Central memory CD4-positive, alpha-beta T cell (primary cell): ENCODE results near the gene MAP2K6.
A peak's percentile ranks its signal among the peaks of the same experiment; 100 is the strongest.

Source experiments
- DNase-seq: peaks from one replicate; pipeline ENCODE4 v3.0.0; 2022

MAP2K6 gene

GRCh38 chr17:69539781-69540319, 125.4 kb downstream of the MAP2K6 start:
- DNase-seq, result no peak

GRCh38 chr17:69540356-69540755, 125.9 kb downstream of the MAP2K6 start:
- DNase-seq, result no peak

- no peak for DNase-seq
These were observed 132.7 kb downstream of the MAP2K6 start for GRCh38 chr17:69547230-69547629.

- DNase-seq, result no peak
These were observed 133.4 kb downstream of the MAP2K6 start for GRCh38 chr17:69547947-69548346.

GRCh38 chr17:69551212-69552010, 136.9 kb downstream of the MAP2K6 start:
- DNase-seq, result no peak

GRCh38 chr17:69552986-69553667, 138.6 kb downstream of the MAP2K6 start:
- no peak for DNase-seq

GRCh38 chr17:69555056-69555455, 140.6 kb downstream of the MAP2K6 start:
- DNase-seq, result no peak

- DNase-seq, result no peak
These were observed 142.8 kb downstream of the MAP2K6 start for GRCh38 chr17:69557339-69557738.

- no peak for DNase-seq
These were observed 144.3 kb downstream of the MAP2K6 start for GRCh38 chr17:69558796-69559195.

- no peak for DNase-seq
These were observed 146.5 kb downstream of the MAP2K6 start for GRCh38 chr17:69560987-69561441.

GRCh38 chr17:69561462-69561861, 147.0 kb downstream of the MAP2K6 start:
- DNase-seq, result no peak

- no peak for DNase-seq
These were observed 150.9 kb downstream of the MAP2K6 start for GRCh38 chr17:69565447-69565846.

GRCh38 chr17:69567130-69567529, 152.6 kb downstream of the MAP2K6 start:
- DNase-seq, result no peak

- DNase-seq, result no peak
These were observed 158.2 kb downstream of the MAP2K6 start for GRCh38 chr17:69572747-69573146.

GRCh38 chr17:69573396-69573795, 158.9 kb downstream of the MAP2K6 start:
- no peak for DNase-seq

GRCh38 chr17:69574257-69575197, 160.0 kb downstream of the MAP2K6 start:
- no peak for DNase-seq

GRCh38 chr17:69575346-69575761, 160.9 kb downstream of the MAP2K6 start:
- no peak for DNase-seq

GRCh38 chr17:69577098-69577497, 162.6 kb downstream of the MAP2K6 start:
- no peak for DNase-seq

GRCh38 chr17:69578385-69578936, 164.0 kb downstream of the MAP2K6 start:
- no peak for DNase-seq

GRCh38 chr17:69579961-69580677, 165.6 kb downstream of the MAP2K6 start:
- no peak for DNase-seq

- DNase-seq, result peak; percentile 23
These were observed 166.8 kb downstream of the MAP2K6 start for GRCh38 chr17:69581061-69581961.
